HepG2 (cell line): ENCODE results near the gene SLC6A9. TPM values are rescaled to one million over a fixed set of nuclear protein-coding genes. Genes with fewer than 3 reads are reported as not detected.

ENCODE experiments used
- ATF7 ChIP-seq, 2 experiments: fragments of 450-650 bp in 1 of 2; sonication (generic) in 1 of 2; formaldehyde crosslinking in 1 of 2; IDR thresholded peaks; 2 replicates each; pipeline versions ENCODE4 v1.4.0 to v1.6.1; 2016 to 2020; ENCODE audit warnings: antibody characterized with exemption in 1 of 2, mild to moderate bottlenecking in 1 of 2, missing genetic modification reagents in 1 of 2
- ATF7-NPFF ChIP-seq: sonication (generic); formaldehyde crosslinking; IDR thresholded peaks from 2 replicates; pipeline ENCODE4 v1.8.1; 2023; ENCODE audit warnings: mild to moderate bottlenecking, low read depth, missing genetic modification reagents, moderate library complexity
- GLI4 ChIP-seq: sonication (generic); formaldehyde crosslinking; IDR thresholded peaks from 2 replicates; pipeline ENCODE4 v1.5.1; 2020; ENCODE audit warnings: missing genetic modification reagents, mild to moderate bottlenecking, moderate library complexity, borderline replicate concordance
- HNF4G ChIP-seq, 2 experiments: sonication (generic) in 1 of 2; formaldehyde crosslinking in 1 of 2; IDR thresholded peaks; 2 replicates each; pipeline versions ENCODE4 v1.4.0 to v1.6.1; 2011 to 2020; ENCODE audit warnings: borderline replicate concordance in 2 of 2, low read depth in 2 of 2, mild to moderate bottlenecking in 2 of 2, low read length in 1 of 2, missing genetic modification reagents in 1 of 2, moderate library complexity in 1 of 2
- MTA3 ChIP-seq: sonication (generic); formaldehyde crosslinking; IDR thresholded peaks from 2 replicates; pipeline ENCODE4 v1.4.0; 2020; ENCODE audit warnings: missing genetic modification reagents
- NONO ChIP-seq, 2 experiments: fragments of 450-650 bp in 1 of 2; sonication (generic) in 1 of 2; formaldehyde crosslinking in 1 of 2; IDR thresholded peaks in 1 of 2; conservative IDR thresholded peaks in 1 of 2; 2 replicates each; pipeline versions ENCODE4 v1.6.1 to v1.8.0; 2017 to 2022; ENCODE audit warnings: mild to moderate bottlenecking in 1 of 2, missing genetic modification reagents in 1 of 2, moderate library complexity in 1 of 2
- RBM39 ChIP-seq: fragments of 200-400 bp; formaldehyde crosslinking; IDR thresholded peaks from one replicate; pipeline ENCODE4 v1.6.1; 2018; ENCODE audit warnings: antibody characterized with exemption, mild to moderate bottlenecking, low read depth, low read length; ENCODE audit not compliant: poor library complexity, severe bottlenecking
- SIX1 ChIP-seq: sonication (generic); formaldehyde crosslinking; IDR thresholded peaks from 2 replicates; pipeline ENCODE4 v1.4.0; 2020; ENCODE audit warnings: missing genetic modification reagents, borderline replicate concordance
- SUZ12 ChIP-seq: fragments of 150-350 bp; IDR thresholded peaks from 2 replicates; pipeline ENCODE4 v1.6.1; 2014; ENCODE audit warnings: low read depth, low read length
- SYNCRIP ChIP-seq: fragments of 200-400 bp; formaldehyde crosslinking; IDR thresholded peaks from 2 replicates; pipeline ENCODE4 v1.6.1; 2018; ENCODE audit warnings: mild to moderate bottlenecking, low read depth, low read length; ENCODE audit not compliant: insufficient read depth
- ZBTB7A ChIP-seq: sonication (generic); formaldehyde crosslinking; IDR thresholded peaks from 2 replicates; pipeline ENCODE4 v1.8.0; 2022; ENCODE audit warnings: mild to moderate bottlenecking, missing genetic modification reagents
- ZFP36L1 ChIP-seq: sonication (generic); formaldehyde crosslinking; IDR thresholded peaks from 2 replicates; pipeline ENCODE4 v1.8.0; 2022; ENCODE audit warnings: mild to moderate bottlenecking, missing genetic modification reagents, moderate library complexity
- ZFP41 ChIP-seq: sonication (generic); formaldehyde crosslinking; IDR thresholded peaks from 2 replicates; pipeline ENCODE4 v1.4.0; 2020; ENCODE audit warnings: mild to moderate bottlenecking, missing genetic modification reagents, borderline replicate concordance
- ZNF34 ChIP-seq: sonication (generic); formaldehyde crosslinking; IDR thresholded peaks from 2 replicates; pipeline ENCODE4 v1.4.0; 2020; ENCODE audit warnings: mild to moderate bottlenecking, missing genetic modification reagents, borderline replicate concordance
- ZNF569 ChIP-seq: sonication (generic); formaldehyde crosslinking; IDR thresholded peaks from 2 replicates; pipeline ENCODE4 v1.5.0; 2020; ENCODE audit warnings: mild to moderate bottlenecking, missing genetic modification reagents, moderate library complexity, borderline replicate concordance
- ZNF780A ChIP-seq: sonication (generic); formaldehyde crosslinking; IDR thresholded peaks from 2 replicates; pipeline ENCODE4 v1.8.0; 2022; ENCODE audit warnings: mild to moderate bottlenecking, missing genetic modification reagents, moderate library complexity
- ZNF782 ChIP-seq: sonication (generic); formaldehyde crosslinking; IDR thresholded peaks from 2 replicates; pipeline ENCODE4 v1.4.0; 2020; ENCODE audit warnings: missing genetic modification reagents, mild to moderate bottlenecking, borderline replicate concordance
- ZNF841 ChIP-seq: sonication (generic); formaldehyde crosslinking; IDR thresholded peaks from 2 replicates; pipeline ENCODE4 v1.8.1; 2023; ENCODE audit warnings: missing genetic modification reagents, borderline replicate concordance
- ZNF850 ChIP-seq: sonication (generic); formaldehyde crosslinking; conservative IDR thresholded peaks from 2 replicates; pipeline ENCODE4 v1.9.0; 2021; ENCODE audit warnings: mild to moderate bottlenecking, missing genetic modification reagents
- ZSCAN21 ChIP-seq: sonication (generic); formaldehyde crosslinking; IDR thresholded peaks from 2 replicates; pipeline ENCODE4 v1.8.0; 2022; ENCODE audit warnings: mild to moderate bottlenecking, missing genetic modification reagents, moderate library complexity, borderline replicate concordance
- polyA plus RNA-seq, 8 experiments: library from polyadenylated mRNA; depleted of rRNA in 3 of 8; stranded (reverse) in 7 of 8; unstranded in 1 of 8; fragments of >200 nt; fragmentation: Illumina TruSeq in 4 of 8; extraction: Trizol in 4 of 8; gene quantifications; 2 replicates each; pipeline versions ENCODE4 v1.2.1 to v1.2.3, GENCODE V29; 2011 to 2016; ENCODE audit warnings: low read depth in 4 of 8, missing spikeins in 1 of 8, mixed read lengths in 1 of 8; ENCODE audit not compliant: insufficient read depth in 1 of 8
- total RNA-seq, 5 experiments: library from RNA; depleted of rRNA; stranded (reverse); fragments of >200 nt; fragmentation: Illumina TruSeq; extraction: Trizol; gene quantifications; 2 replicates each; pipeline ENCODE4 v1.2.3, GENCODE V29; 2016; ENCODE audit warnings: low read depth in 1 of 5
- TF ChIP-seq, protein P1 (sequence below): sonication (generic); formaldehyde crosslinking; conservative IDR thresholded peaks from 2 replicates; pipeline ENCODE4 v1.8.0; 2022; ENCODE audit warnings: low read depth, missing genetic modification reagents
- TF ChIP-seq, protein P2 (sequence below): IDR thresholded peaks from 2 replicates; pipeline ENCODE4 v1.6.1; 2016; ENCODE audit warnings: missing compliant biosample characterization, missing genetic modification reagents, borderline replicate concordance
- TF ChIP-seq, protein P3 (sequence below): sonication (generic); formaldehyde crosslinking; IDR thresholded peaks from 2 replicates; pipeline ENCODE4 v1.4.0; 2020; ENCODE audit warnings: missing genetic modification reagents, borderline replicate concordance

Gene SLC6A9
- total and polyA plus RNA-seq, 2 of the 13 experiments (the other 11 are each of a cell fraction or from before 2014, with no cell fraction given): 8.5 to 9.9 TPM

DNA sequence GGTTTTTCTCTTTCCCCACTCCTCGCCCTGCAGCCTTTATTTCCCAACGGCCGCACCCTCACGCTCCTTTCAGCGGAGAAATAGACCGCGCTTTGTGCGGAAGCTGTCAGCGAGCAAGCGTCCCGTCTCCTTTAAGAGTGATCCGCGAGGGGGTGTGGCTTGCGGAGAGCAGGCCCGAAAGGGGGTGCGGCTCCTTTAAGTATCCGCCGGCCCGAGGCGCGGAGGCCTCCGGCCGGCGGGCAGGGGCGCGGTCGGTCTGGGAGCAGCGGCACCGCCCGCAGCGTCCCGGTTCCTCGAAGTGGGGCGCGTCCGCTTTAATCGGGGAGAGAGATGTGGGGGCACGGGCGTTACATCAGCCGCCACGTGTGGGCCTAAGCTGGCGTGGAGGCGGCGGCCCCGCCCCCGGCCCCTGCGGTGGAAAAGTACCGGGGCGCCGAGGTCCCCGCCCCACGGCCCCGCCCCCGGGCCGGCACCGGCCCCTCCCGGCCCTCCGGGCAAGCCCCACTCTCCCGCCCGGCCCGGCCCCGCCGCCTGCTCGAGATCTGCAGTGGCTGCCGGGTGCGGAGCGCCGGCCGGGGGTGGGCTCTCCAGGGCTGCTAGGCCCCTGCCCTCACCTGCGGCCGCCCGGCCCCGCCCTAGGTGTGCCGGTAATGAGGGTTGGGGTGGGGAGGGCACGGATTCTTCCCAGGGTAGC lies 1.2 kb downstream of the SLC6A9 start (continued):
- TF ChIP-seq ZNF841: no peak
- no peak for TF ChIP-seq SYNCRIP
- no peak for TF ChIP-seq ZNF782
- TF ChIP-seq GLI4 (CRISPR knock-in tag): no peak
- TF ChIP-seq, protein P1, sequence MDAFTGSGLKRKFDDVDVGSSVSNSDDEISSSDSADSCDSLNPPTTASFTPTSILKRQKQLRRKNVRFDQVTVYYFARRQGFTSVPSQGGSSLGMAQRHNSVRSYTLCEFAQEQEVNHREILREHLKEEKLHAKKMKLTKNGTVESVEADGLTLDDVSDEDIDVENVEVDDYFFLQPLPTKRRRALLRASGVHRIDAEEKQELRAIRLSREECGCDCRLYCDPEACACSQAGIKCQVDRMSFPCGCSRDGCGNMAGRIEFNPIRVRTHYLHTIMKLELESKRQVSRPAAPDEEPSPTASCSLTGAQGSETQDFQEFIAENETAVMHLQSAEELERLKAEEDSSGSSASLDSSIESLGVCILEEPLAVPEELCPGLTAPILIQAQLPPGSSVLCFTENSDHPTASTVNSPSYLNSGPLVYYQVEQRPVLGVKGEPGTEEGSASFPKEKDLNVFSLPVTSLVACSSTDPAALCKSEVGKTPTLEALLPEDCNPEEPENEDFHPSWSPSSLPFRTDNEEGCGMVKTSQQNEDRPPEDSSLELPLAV (CRISPR knock-in tag): no peak
- TF ChIP-seq ZBTB7A: no peak
- no peak for TF ChIP-seq ZNF569 (CRISPR knock-in tag)
- no peak for TF ChIP-seq NONO (IDR thresholded peaks at IDR 0.05)
- TF ChIP-seq NONO (CRISPR knock-in tag; conservative IDR thresholded peaks at IDR 0.05): peak; percentile 64
- no peak for TF ChIP-seq ZSCAN21 (CRISPR knock-in tag)
- peak; percentile 42 for TF ChIP-seq RBM39
- no peak for TF ChIP-seq SUZ12
- no peak for TF ChIP-seq SIX1 (CRISPR knock-in tag)
- no peak for TF ChIP-seq MTA3 (CRISPR knock-in tag)
- TF ChIP-seq ZFP36L1 (CRISPR knock-in tag): no peak
- no peak for TF ChIP-seq HNF4G (IDR thresholded peaks at IDR 0.05; ENCODE audit: borderline replicate concordance, low read depth, low read length)
- TF ChIP-seq HNF4G (CRISPR knock-in tag; IDR thresholded peaks at IDR 0.05; ENCODE audit: borderline replicate concordance, low read depth): no peak
- TF ChIP-seq ATF7-NPFF (CRISPR knock-in tag): no peak; the same call in 1 of the 2 replicates
- no peak for TF ChIP-seq ZNF780A (CRISPR knock-in tag)
- peak; percentile 50; the same call in 1 of the 2 replicates for TF ChIP-seq ZNF34
- TF ChIP-seq, protein P2, sequence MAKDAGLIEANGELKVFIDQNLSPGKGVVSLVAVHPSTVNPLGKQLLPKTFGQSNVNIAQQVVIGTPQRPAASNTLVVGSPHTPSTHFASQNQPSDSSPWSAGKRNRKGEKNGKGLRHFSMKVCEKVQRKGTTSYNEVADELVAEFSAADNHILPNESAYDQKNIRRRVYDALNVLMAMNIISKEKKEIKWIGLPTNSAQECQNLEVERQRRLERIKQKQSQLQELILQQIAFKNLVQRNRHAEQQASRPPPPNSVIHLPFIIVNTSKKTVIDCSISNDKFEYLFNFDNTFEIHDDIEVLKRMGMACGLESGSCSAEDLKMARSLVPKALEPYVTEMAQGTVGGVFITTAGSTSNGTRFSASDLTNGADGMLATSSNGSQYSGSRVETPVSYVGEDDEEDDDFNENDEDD (CRISPR knock-in tag): peak; percentile 16; the same call in 1 of the 2 replicates
- TF ChIP-seq, protein P3, sequence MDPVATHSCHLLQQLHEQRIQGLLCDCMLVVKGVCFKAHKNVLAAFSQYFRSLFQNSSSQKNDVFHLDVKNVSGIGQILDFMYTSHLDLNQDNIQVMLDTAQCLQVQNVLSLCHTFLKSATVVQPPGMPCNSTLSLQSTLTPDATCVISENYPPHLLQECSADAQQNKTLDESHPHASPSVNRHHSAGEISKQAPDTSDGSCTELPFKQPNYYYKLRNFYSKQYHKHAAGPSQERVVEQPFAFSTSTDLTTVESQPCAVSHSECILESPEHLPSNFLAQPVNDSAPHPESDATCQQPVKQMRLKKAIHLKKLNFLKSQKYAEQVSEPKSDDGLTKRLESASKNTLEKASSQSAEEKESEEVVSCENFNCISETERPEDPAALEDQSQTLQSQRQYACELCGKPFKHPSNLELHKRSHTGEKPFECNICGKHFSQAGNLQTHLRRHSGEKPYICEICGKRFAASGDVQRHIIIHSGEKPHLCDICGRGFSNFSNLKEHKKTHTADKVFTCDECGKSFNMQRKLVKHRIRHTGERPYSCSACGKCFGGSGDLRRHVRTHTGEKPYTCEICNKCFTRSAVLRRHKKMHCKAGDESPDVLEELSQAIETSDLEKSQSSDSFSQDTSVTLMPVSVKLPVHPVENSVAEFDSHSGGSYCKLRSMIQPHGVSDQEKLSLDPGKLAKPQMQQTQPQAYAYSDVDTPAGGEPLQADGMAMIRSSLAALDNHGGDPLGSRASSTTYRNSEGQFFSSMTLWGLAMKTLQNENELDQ (CRISPR knock-in tag): no peak
- TF ChIP-seq ATF7 (IDR thresholded peaks at IDR 0.05): no peak
- TF ChIP-seq ATF7 (CRISPR knock-in tag; IDR thresholded peaks at IDR 0.05): no peak
- TF ChIP-seq ZNF850 (CRISPR knock-in tag): no peak
- TF ChIP-seq ZFP41 (CRISPR knock-in tag): no peak
